Measurements from ENCODE around the gene SNW1. TPM values are rescaled to one million over a fixed set of nuclear protein-coding genes. Genes with fewer than 3 reads are reported as not detected.

SNW1 gene
- total RNA-seq, 1 experiment from 2014 or later, result 92.1 TPM

- ATAC-seq (no peak), DNase-seq (ENCODE audit: low spot score) (no peak)
- H3K9me3 Mint-ChIP-seq, result no peaks in the 10 kb centered on the region
- H3K27me3 Mint-ChIP-seq (ENCODE audit: low read depth), result no peaks in the 10 kb centered on the region
- no peak overlapping the region for H3K4me3 Mint-ChIP-seq
- TF ChIP-seq IRF2 (CRISPR knock-in tag; IDR thresholded peaks at IDR 0.05; ENCODE audit: borderline replicate concordance, low read depth) (no peak), CTCF (IDR thresholded peaks at IDR 0.05) (no peak), MLX (CRISPR knock-in tag; IDR thresholded peaks at IDR 0.05) (no peak), SOX15 (CRISPR knock-in tag; IDR thresholded peaks at IDR 0.05) (no peak), ELF4 (CRISPR knock-in tag; IDR thresholded peaks at IDR 0.05; ENCODE audit: low read depth) (no peak)
- ChIA-PET CTCF (no interaction called here), POLR2A (no interaction called here)
- H3K27ac Mint-ChIP-seq, result peak overlapping the region; percentile 44
- H3K36me3 Mint-ChIP-seq, result peaks cover 27% of the 10 kb centered on the region
- peaks cover 18% of the 10 kb centered on the region for H3K4me1 Mint-ChIP-seq
These were observed 69.7 kb downstream of the SNW1 start for GRCh38 chr14:77691259-77691658.

GRCh38 chr14:77682158-77682553 lies 78.8 kb downstream of the SNW1 start:
- Mint-ChIP-seq H3K27me3 (ENCODE audit: low read depth) (no peaks in the 10 kb centered on the region), H3K36me3 (peaks cover 7% of the 10 kb centered on the region), H3K9me3 (no peaks in the 10 kb centered on the region), H3K4me1 (no peaks in the 10 kb centered on the region), H3K4me3 (no peak overlapping the region), H3K27ac (no peak overlapping the region)
- ATAC-seq (no peak), DNase-seq (ENCODE audit: low spot score) (no peak)
- POLR2A ChIA-PET, result no interaction called here
- TF ChIP-seq SP1 (CRISPR knock-in tag; conservative IDR thresholded peaks at IDR 0.05) (no peak), ZNF138 (CRISPR knock-in tag; conservative IDR thresholded peaks at IDR 0.05) (no peak), FOXP4 (CRISPR knock-in tag; IDR thresholded peaks at IDR 0.05) (no peak), ATF1 (CRISPR knock-in tag; IDR thresholded peaks at IDR 0.05) (no peak), KAT7 (CRISPR knock-in tag; IDR thresholded peaks at IDR 0.05; ENCODE audit: borderline replicate concordance) (no peak), ZMAT4 (CRISPR knock-in tag; IDR thresholded peaks at IDR 0.05) (no peak), E2F5 (CRISPR knock-in tag; IDR thresholded peaks at IDR 0.05) (no peak), TEAD4 (CRISPR knock-in tag; IDR thresholded peaks at IDR 0.05) (no peak), CBFB (CRISPR knock-in tag; IDR thresholded peaks at IDR 0.05; ENCODE audit: low read depth) (no peak), PRRX2 (CRISPR knock-in tag; IDR thresholded peaks at IDR 0.05) (no peak), EMX1 (CRISPR knock-in tag; IDR thresholded peaks at IDR 0.05) (no peak), NFATC4 (CRISPR knock-in tag; IDR thresholded peaks at IDR 0.05) (no peak), ZNF416 (CRISPR knock-in tag; IDR thresholded peaks at IDR 0.05) (no peak), NR1H2 (CRISPR knock-in tag; IDR thresholded peaks at IDR 0.05) (no peak), ZNF219 (CRISPR knock-in tag; IDR thresholded peaks at IDR 0.05; ENCODE audit: borderline replicate concordance) (no peak)
- TF ChIP-seq, protein P1, sequence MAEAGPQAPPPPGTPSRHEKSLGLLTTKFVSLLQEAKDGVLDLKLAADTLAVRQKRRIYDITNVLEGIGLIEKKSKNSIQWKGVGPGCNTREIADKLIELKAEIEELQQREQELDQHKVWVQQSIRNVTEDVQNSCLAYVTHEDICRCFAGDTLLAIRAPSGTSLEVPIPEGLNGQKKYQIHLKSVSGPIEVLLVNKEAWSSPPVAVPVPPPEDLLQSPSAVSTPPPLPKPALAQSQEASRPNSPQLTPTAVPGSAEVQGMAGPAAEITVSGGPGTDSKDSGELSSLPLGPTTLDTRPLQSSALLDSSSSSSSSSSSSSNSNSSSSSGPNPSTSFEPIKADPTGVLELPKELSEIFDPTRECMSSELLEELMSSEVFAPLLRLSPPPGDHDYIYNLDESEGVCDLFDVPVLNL (CRISPR knock-in tag; IDR thresholded peaks at IDR 0.05; ENCODE audit: borderline replicate concordance, low read depth), result no peak
- TF ChIP-seq, protein P2, sequence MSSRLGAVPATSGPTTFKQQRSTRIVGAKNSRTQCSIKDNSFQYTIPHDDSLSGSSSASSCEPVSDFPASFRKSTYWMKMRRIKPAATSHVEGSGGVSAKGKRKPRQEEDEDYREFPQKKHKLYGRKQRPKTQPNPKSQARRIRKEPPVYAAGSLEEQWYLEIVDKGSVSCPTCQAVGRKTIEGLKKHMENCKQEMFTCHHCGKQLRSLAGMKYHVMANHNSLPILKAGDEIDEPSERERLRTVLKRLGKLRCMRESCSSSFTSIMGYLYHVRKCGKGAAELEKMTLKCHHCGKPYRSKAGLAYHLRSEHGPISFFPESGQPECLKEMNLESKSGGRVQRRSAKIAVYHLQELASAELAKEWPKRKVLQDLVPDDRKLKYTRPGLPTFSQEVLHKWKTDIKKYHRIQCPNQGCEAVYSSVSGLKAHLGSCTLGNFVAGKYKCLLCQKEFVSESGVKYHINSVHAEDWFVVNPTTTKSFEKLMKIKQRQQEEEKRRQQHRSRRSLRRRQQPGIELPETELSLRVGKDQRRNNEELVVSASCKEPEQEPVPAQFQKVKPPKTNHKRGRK (CRISPR knock-in tag; IDR thresholded peaks at IDR 0.05; ENCODE audit: borderline replicate concordance), result no peak
- TF ChIP-seq, protein P3, sequence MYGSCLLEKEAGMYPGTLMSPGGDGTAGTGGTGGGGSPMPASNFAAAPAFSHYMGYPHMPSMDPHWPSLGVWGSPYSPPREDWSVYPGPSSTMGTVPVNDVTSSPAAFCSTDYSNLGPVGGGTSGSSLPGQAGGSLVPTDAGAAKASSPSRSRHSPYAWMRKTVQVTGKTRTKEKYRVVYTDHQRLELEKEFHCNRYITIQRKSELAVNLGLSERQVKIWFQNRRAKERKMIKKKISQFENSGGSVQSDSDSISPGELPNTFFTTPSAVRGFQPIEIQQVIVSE (CRISPR knock-in tag; IDR thresholded peaks at IDR 0.05; ENCODE audit: borderline replicate concordance), result no peak
- CTCF ChIA-PET, result no interaction called here
